Fibroblast of mammary gland (primary cell): Measurements from ENCODE around the gene PAPOLB.

Experiments used
- DNase-seq: peaks from one replicate; pipeline ENCODE4 v3.0.0-alpha.2; 2010; ENCODE audit warnings: low read depth
- H3K4me3 ChIP-seq: 2 replicates; pipeline ENCODE4 v1.5.1; 2011; ENCODE audit warnings: low read depth, mild to moderate bottlenecking, low read length, moderate library complexity; ENCODE audit not compliant: control insufficient read depth
- TF ChIP-seq, protein P1 (sequence below): conservative IDR thresholded peaks from 2 replicates; pipeline ENCODE4 v1.5.1; 2011; ENCODE audit warnings: low read depth, low read length, inconsistent platforms; ENCODE audit not compliant: control insufficient read depth, insufficient read depth

Gene PAPOLB

DNA sequence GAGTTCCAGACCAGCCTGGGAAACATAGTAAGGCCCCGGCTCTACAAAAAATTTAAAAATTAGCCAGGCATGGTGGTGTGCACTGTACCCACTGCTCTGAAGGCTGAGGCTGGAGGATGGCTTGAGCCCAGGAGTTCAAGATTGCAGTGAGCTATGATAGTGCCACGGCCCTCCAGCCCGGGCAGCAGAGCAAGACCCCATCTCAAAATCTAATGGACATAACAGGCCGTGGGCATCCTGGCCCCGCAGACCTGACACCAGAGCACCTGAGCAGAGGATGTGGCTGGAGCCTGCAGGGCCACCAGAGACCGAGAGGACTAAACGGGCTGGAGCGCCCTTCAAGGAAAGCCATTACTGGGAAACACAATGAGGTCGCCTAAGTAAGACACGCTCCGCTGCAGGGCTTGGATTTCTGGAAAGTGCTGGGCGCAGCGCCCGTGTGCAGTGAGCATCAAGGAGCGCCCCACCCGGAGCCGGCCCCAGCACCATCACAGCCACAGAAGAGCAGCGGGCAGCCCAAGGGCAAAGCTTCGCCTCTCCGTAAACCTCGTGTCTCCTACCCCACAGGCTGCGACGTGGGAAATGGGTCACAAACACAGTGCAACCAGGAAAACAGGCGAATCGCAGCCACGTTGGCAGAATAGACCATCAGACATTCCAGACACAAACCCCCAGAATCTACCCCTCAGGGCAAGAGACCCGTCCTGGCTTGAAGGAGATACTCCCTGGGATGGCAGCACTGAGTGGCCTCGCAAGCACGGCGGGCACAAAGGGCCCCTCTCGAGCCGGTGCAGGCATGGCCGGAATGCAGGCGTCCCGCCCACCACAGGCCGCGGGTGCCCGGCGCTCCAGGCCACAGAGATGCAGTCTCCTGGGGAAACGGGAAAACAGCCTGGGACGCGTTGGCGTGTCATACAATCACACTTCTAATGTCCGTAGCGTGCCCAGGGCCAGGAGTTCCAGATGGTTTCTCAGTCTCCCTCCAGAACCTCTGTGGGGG is 16.8 kb upstream of the PAPOLB start:
- TF ChIP-seq, protein P1, sequence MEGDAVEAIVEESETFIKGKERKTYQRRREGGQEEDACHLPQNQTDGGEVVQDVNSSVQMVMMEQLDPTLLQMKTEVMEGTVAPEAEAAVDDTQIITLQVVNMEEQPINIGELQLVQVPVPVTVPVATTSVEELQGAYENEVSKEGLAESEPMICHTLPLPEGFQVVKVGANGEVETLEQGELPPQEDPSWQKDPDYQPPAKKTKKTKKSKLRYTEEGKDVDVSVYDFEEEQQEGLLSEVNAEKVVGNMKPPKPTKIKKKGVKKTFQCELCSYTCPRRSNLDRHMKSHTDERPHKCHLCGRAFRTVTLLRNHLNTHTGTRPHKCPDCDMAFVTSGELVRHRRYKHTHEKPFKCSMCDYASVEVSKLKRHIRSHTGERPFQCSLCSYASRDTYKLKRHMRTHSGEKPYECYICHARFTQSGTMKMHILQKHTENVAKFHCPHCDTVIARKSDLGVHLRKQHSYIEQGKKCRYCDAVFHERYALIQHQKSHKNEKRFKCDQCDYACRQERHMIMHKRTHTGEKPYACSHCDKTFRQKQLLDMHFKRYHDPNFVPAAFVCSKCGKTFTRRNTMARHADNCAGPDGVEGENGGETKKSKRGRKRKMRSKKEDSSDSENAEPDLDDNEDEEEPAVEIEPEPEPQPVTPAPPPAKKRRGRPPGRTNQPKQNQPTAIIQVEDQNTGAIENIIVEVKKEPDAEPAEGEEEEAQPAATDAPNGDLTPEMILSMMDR = no peak
- DNase-seq = no peak
- no peak overlapping the region for H3K4me3 ChIP-seq

DNA sequence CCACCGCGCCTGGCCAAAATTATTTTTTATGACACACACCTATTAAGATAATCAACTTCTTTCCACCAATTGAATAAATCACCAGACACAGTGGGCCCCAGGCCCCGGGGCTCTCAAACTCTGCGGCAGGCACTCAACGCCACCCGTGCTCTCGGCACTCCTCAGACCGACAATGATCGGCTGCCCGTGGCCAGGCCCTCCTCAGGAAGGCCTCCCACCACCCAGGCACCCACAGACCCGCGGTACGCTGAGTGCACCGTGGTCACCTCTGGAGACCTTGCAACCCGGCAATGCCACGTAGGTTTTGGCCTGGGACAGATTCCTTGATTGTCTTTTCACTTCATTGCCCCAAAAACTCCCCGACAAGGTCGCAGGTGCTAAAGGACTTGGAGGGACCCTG is 14.8 kb upstream of the PAPOLB start:
- TF ChIP-seq, protein P1 = no peak
- no peak overlapping the region for H3K4me3 ChIP-seq
- no peak for DNase-seq

DNA sequence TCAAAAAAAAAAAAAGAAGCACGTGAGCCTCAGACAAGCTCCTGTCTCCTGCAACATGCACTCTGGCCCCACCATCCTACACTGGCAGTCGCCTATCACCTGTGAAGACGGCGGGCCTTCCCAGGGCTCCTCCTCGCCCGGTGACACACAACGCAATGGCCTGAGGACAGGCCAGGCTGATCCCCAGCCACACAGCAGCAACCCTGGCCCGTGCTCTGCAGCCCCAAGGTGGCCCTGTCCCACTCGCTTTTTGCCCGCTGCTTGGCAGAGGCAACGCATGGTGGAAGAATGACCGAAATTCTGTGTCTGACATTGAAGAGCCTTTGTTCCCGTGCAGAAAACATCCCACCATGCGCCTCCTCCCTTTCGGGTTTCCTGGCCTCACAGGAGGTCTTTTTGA is 13.6 kb upstream of the PAPOLB start:
- DNase-seq = no peak
- H3K4me3 ChIP-seq = no peak overlapping the region

DNA sequence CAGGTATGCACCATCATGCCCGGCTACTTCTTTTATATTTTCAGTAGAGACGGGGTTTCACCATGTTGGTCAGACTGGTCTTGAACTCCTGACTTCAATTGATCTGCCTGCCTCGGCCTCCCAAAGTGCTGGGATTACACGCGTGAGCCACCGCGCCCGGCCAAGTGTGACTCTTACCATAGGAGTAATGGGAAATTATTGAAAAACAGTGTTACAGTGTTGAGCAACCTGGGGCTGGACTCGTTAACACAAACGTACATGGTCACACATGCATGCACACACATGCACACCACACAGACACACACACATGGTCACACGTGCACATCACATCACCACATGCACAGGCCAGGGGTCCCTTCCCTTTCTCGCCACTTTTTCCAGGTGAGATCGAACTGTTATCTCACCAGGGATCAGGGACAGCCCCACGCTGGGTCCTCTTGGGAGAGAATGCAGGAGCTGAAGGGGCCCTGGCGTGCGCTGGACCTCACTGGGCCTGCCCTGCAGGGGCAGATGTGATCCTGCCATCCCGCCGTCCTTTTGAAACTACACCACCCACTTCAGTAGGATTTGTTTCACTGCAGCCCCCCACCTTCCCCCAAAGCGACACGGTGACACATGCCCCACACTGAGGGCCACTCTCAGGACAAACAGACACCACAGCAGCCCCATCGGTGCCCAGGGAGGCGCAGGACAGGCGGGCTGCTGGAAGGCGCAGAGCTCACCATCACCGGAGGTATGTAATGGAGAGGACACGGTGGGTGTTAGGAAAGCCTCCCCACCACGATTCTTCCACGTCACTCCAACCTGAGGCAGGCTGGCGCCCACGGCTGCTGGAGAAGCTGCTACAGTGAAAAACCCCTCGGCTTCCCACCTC is 11.5 kb upstream of the PAPOLB start:
- no peak overlapping the region for H3K4me3 ChIP-seq
- TF ChIP-seq, protein P1 = no peak
- DNase-seq = no peak

More for the DNA sequence above, 13.6 kb upstream of the PAPOLB start:
- TF ChIP-seq, protein P1 = no peak

DNA sequence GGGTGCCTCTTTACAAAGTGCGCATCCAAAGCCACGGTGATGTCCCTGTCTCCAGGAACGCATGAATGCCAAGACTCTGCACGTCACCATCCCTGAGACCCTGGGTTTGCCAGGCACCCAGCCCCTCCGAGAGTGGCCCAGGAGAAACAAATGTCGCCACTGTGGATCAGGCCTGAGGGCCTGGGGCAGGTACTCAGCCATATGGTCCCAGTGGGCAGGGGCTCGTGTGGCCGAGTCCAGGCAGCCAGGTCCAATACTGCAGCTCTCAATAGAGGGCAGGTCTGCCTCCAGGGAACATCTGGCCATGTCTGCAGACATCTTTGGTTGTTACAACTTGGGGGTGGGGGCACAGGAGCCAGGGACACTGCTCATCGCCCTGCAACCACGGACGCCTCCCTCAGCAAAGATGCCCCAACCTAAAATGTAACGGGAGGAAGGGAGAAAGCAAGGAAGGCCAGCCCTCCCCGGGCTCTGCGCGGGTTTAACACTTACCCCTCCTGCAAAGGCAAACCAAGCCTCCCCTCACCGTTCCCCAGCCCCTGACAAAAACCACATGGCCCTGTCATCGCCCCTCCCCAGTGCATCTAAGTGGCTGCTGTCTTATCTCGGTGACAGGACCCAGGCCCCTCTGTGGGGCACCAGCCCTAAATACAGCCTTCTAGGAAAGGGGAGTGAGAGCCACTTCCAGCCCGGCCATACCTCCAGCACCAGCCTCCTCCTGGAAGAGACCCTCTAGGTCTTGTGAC is 10.3 kb upstream of the PAPOLB start:
- no peak overlapping the region for H3K4me3 ChIP-seq
- TF ChIP-seq, protein P1 = no peak
- DNase-seq = no peak
